DND-41 (cell line): Measurements from ENCODE around the gene CARD10.

ENCODE experiments used
- ATAC-seq: fragments of 200-7000 bp; cut with Tn5 transposase; 3 replicates; pipeline ENCODE4 v1.9.1; 2021; ENCODE audit warnings: low read depth; ENCODE audit not compliant: insufficient read depth
- DNase-seq: peaks from one replicate; pipeline ENCODE4 v3.0.0-alpha.2; 2020
- H2AFZ ChIP-seq: 2 replicates; pipeline ENCODE4 v1.6.0; 2012; ENCODE audit warnings: low read depth, low read length
- H3K27ac ChIP-seq: 2 replicates; pipeline ENCODE4 v1.5.1; 2012; ENCODE audit warnings: low read length, inconsistent platforms
- H3K27me3 ChIP-seq: fragments of 200-600 bp; sonication (generic); 2 replicates; pipeline ENCODE4 v1.6.0; 2012; ENCODE audit warnings: low read length, mild to moderate bottlenecking, inconsistent platforms; ENCODE audit not compliant: insufficient read depth, poor library complexity
- H3K36me3 ChIP-seq: 2 replicates; pipeline ENCODE4 v1.5.1; 2012; ENCODE audit warnings: low read length, inconsistent platforms; ENCODE audit not compliant: insufficient read depth
- H3K4me1 ChIP-seq: 2 replicates; pipeline ENCODE4 v1.5.1; 2012; ENCODE audit warnings: mild to moderate bottlenecking, low read length; ENCODE audit not compliant: insufficient read depth
- H3K4me2 ChIP-seq: 2 replicates; pipeline ENCODE4 v1.6.0; 2012; ENCODE audit warnings: mild to moderate bottlenecking, moderate library complexity, low read length, inconsistent platforms; ENCODE audit not compliant: insufficient read depth
- H3K4me3 ChIP-seq, 2 experiments: fragments of 200-600 bp in 1 of 2; shearing (Covaris generic) in 1 of 2; 2 replicates each; pipeline ENCODE4 v1.5.1; 2012 to 2016; ENCODE audit warnings: inconsistent platforms in 2 of 2, low read length in 2 of 2, mild to moderate bottlenecking in 2 of 2, low read depth in 1 of 2, moderate library complexity in 1 of 2
- H3K79me2 ChIP-seq: 2 replicates; pipeline ENCODE4 v1.6.0; 2012; ENCODE audit warnings: low read length, inconsistent platforms; ENCODE audit not compliant: insufficient read depth
- H3K9ac ChIP-seq: 2 replicates; pipeline ENCODE4 v1.6.0; 2012; ENCODE audit warnings: low read depth, mild to moderate bottlenecking, inconsistent platforms, low read length, moderate library complexity
- H3K9me3 ChIP-seq: 2 replicates; pipeline ENCODE4 v1.5.1; 2012; ENCODE audit warnings: low read length, moderate library complexity, mild to moderate bottlenecking, inconsistent platforms; ENCODE audit not compliant: insufficient read depth, severe bottlenecking
- H4K20me1 ChIP-seq: 2 replicates; pipeline ENCODE4 v1.6.0; 2012; ENCODE audit warnings: low read length; ENCODE audit not compliant: insufficient read depth
- EZH2 ChIP-seq: IDR thresholded peaks from 3 replicates; pipeline ENCODE4 v1.6.1; 2012; ENCODE audit warnings: borderline replicate concordance, low read depth, mild to moderate bottlenecking, moderate library complexity, low read length, inconsistent platforms; ENCODE audit not compliant: severe bottlenecking
- TF ChIP-seq, protein P1 (sequence below): IDR thresholded peaks from 2 replicates; pipeline ENCODE4 v1.5.1; 2012; ENCODE audit warnings: borderline replicate concordance, low read length, moderate library complexity, mild to moderate bottlenecking; ENCODE audit not compliant: poor library complexity, severe bottlenecking; ENCODE audit errors: extremely low read depth

Gene CARD10

DNA sequence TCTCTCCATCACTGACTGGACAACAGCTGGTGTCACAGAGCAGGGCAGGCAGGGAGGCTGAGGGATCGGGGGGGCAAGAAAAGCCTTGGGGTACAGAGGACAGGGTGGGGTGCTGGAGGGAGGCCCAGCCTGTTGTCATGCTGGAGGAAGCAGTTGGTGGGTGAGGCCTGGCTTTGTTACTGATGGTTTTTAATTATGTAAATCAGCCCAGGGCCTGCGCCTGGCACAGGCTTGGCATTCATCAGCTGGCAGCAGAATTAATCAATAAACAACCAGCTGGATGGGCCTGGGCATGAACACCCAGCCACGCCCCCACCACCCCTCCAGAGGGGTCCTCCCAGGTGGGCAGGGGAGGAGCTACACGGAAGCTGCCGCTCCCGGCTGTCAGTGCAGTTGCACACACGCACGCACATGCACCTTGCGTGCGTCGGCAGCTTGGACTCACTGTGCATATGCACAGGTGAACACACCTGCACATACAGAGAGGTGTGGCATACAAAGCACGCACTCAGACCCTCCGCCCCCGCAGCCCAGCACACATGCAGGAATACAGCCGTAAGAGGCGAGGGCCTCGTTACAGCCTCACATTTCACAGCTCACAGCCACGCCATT is 70.6 kb downstream of the CARD10 start:
- no peak overlapping the region for H2AFZ ChIP-seq
- no peaks in the 10 kb centered on the region; the same call in 1 of the 2 replicates for H4K20me1 ChIP-seq
- no peaks in the 10 kb centered on the region for H3K4me1 ChIP-seq
- no peaks in the 10 kb centered on the region for H3K79me2 ChIP-seq
- no peaks in the 10 kb centered on the region for H3K27me3 ChIP-seq
- H3K4me3 ChIP-seq: no peak overlapping the region
- no peak for ATAC-seq
- H3K36me3 ChIP-seq: no peaks in the 10 kb centered on the region
- H3K27ac ChIP-seq: no peak overlapping the region
- no peak for TF ChIP-seq EZH2
- TF ChIP-seq, protein P1, sequence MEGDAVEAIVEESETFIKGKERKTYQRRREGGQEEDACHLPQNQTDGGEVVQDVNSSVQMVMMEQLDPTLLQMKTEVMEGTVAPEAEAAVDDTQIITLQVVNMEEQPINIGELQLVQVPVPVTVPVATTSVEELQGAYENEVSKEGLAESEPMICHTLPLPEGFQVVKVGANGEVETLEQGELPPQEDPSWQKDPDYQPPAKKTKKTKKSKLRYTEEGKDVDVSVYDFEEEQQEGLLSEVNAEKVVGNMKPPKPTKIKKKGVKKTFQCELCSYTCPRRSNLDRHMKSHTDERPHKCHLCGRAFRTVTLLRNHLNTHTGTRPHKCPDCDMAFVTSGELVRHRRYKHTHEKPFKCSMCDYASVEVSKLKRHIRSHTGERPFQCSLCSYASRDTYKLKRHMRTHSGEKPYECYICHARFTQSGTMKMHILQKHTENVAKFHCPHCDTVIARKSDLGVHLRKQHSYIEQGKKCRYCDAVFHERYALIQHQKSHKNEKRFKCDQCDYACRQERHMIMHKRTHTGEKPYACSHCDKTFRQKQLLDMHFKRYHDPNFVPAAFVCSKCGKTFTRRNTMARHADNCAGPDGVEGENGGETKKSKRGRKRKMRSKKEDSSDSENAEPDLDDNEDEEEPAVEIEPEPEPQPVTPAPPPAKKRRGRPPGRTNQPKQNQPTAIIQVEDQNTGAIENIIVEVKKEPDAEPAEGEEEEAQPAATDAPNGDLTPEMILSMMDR: no peak
- no peak overlapping the region for H3K9ac ChIP-seq
- H3K9me3 ChIP-seq: no peaks in the 10 kb centered on the region
- H3K4me2 ChIP-seq: no peak overlapping the region
- DNase-seq: no peak

DNA sequence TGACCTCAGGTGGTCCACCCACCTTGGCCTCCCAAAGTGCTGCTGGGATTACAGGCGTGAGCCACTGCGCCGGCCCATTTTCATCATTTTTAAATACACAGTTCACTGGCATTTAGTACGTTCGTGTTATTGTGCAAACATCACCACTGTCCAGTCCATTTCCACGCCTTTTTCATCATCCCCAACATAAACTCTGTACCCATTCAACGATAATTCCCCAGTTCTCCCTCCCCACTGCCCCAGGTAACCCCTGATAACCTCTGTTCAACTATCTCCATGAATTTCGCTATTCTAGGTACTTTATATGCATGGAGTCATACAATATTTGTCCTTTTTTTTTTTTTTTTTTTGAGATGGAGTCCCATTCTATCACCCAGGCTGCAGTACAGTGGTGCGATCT is 73.7 kb downstream of the CARD10 start:
- TF ChIP-seq EZH2: no peak
- TF ChIP-seq, protein P1: no peak
- no peak overlapping the region for H3K9ac ChIP-seq
- H3K27ac ChIP-seq: no peak overlapping the region
- H3K4me3 ChIP-seq: no peak overlapping the region
- H4K20me1 ChIP-seq: no peaks in the 10 kb centered on the region; the same call in 1 of the 2 replicates
- no peak overlapping the region for H3K4me2 ChIP-seq
- H3K9me3 ChIP-seq: peaks cover 5% of the 10 kb centered on the region
- no peaks in the 10 kb centered on the region for H3K36me3 ChIP-seq
- no peaks in the 10 kb centered on the region for H3K79me2 ChIP-seq
- ATAC-seq (no peak), DNase-seq (no peak)
- no peaks in the 10 kb centered on the region for H3K4me1 ChIP-seq
- H2AFZ ChIP-seq: no peak overlapping the region
- no peaks in the 10 kb centered on the region for H3K27me3 ChIP-seq

DNA sequence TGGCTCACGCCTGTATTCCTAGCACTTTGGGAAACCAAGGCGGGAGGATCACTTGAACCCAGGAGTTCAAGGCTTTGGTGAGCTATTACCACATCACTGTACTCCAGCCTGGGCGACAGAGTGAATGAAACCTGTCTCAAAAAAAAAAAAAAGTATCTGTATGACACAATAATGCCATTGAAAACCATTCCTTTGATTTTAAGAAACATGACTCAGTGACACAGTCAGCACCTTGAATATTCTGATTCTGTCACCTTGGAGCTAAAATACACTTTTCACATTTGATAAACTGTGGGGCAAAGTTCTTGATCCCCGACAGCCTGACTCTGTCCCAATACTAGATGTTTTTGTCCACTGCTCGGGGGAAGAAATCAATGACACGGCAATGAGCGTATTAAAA is 75.2 kb downstream of the CARD10 start:
- H3K36me3 ChIP-seq: no peaks in the 10 kb centered on the region
- no peak overlapping the region for H3K4me3 ChIP-seq
- H3K27ac ChIP-seq: no peak overlapping the region
- TF ChIP-seq, protein P1: no peak
- TF ChIP-seq EZH2: no peak
- no peak overlapping the region for H2AFZ ChIP-seq
- H3K9me3 ChIP-seq: peaks cover 5% of the 10 kb centered on the region
- no peaks in the 10 kb centered on the region for H3K4me1 ChIP-seq
- no peak overlapping the region for H3K4me2 ChIP-seq
- DNase-seq (no peak), ATAC-seq (no peak)
- no peaks in the 10 kb centered on the region for H3K79me2 ChIP-seq
- no peak overlapping the region for H3K9ac ChIP-seq
- no peaks in the 10 kb centered on the region; the same call in 1 of the 2 replicates for H4K20me1 ChIP-seq
- no peaks in the 10 kb centered on the region for H3K27me3 ChIP-seq

DNA sequence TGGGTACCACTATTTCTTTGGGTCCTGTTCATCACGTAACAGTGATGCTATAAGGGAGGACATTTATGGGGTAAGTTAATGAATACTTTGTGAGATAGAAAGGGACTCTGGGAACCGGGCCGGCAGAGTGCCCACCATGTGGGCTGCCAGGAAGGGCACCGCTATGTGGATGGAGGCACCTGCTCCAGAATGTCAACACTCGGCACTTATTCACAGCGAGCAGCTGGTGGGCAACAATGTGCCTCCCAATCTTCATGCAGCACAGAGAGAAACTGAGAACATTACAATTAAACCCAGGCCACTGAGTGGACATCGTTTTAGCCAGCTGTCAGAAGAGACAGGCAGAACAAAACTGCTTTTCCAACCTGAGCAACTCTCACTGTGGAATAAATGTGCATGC is 76.1 kb downstream of the CARD10 start:
- TF ChIP-seq, protein P1: no peak
- no peak for TF ChIP-seq EZH2
- Histone ChIP-seq H3K9me3 (peaks cover 5% of the 10 kb centered on the region), H3K27ac (no peak overlapping the region), H3K79me2 (no peaks in the 10 kb centered on the region), H2AFZ (no peak overlapping the region), H3K4me2 (no peak overlapping the region), H4K20me1 (no peaks in the 10 kb centered on the region), H3K4me1 (no peaks in the 10 kb centered on the region), H3K36me3 (no peaks in the 10 kb centered on the region), H3K4me3 (no peak overlapping the region), H3K27me3 (no peaks in the 10 kb centered on the region), H3K9ac (no peak overlapping the region)
- DNase-seq (no peak), ATAC-seq (no peak)
